ENCODE measurements around the gene SMURF1.

Gene SMURF1

DNA sequence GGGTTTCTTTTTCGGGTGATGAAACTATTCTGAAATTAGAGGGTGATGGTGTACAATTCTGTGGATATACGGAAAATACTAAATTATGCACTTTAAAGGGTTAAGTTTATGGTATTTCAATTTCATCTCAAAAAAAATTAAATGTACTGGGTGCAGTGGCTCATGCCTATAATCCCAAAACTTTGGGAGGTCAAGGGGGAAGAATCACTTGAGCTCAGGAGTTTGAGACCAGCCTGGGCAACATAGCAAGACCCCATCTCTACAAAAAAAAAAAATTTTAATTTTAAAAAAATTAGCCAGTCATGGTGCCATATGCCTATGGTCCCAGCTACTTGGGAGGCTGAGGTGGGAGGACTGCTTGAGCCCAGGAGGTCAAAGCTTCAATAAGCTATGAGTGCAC is 57.0 kb downstream of the SMURF1 start:
- TF ChIP-seq GATA3 (IDR thresholded peaks at IDR 0.05; ENCODE audit: low read depth, low read length) (no peak), GATA2 (IDR thresholded peaks at IDR 0.05; ENCODE audit: low read depth, low read length) (no peak)

DNA sequence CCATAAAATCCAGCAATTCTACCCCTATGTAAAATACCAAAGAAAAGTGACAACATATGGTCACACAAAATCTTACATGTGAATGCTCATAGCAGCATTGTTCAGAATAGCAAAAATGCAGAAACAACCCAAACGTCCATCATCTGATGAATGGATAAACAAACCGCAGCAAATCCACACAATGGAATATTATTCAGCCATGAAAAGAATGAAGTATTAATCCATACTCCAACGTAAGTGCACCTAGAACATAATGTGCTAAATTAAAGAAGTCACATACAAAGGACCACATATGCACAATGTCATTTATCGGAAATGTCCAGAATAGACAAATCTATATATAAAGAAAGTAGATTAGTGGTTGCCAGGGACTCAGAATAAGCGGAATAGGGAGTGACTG is 57.4 kb downstream of the SMURF1 start:
- TF ChIP-seq GATA2 (IDR thresholded peaks at IDR 0.05; ENCODE audit: low read depth, low read length) = no peak
- TF ChIP-seq GATA3 (IDR thresholded peaks at IDR 0.05; ENCODE audit: low read depth, low read length) = no peak

DNA sequence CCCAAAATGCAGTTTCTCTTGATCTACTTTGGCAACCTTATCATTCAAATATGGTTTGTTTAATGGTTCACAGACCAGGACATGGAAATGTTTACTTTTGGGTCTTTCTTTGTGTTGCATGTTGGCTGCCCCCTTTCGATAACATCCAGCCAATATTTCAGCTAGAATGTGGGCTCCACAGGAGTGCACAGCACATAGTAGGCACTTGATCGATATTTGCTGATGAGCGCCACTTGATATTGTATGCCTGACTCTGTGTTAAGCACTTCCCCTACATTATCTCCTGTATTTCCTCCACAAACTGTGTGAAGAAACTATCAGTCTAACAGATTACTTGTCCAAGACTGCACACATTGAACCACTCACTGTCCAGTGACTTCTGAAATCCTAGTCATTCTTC is 60.2 kb downstream of the SMURF1 start:
- TF ChIP-seq GATA3 (IDR thresholded peaks at IDR 0.05; ENCODE audit: low read depth, low read length) (no peak), GATA2 (IDR thresholded peaks at IDR 0.05; ENCODE audit: low read depth, low read length) (no peak)

DNA sequence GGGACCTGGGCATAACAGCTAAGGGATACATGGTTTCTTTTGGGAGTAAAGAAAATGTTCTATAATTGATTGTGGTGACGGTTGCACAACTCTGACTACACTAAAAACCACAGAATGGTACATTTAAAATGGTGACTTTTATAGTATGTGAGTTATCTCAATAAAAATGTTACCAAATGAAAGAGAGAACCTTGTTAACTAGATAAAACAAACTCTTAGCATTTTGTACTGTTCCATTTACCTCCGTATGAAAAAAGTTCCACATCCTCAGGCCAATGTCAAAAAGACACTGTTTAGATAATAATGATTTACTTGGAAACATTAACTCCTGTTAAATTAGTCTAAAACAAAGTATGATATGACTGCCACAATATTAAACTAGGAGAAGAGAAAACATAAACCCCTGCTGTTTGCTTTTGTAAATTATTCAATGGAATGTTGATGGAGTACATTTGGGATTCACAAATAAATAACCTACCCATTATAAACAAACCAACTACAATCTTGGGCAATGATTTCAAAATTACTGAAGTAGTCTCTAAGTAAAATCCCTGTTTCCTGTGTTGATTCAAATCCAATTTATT is 60.7 kb downstream of the SMURF1 start:
- no peak for TF ChIP-seq GATA3 (IDR thresholded peaks at IDR 0.05; ENCODE audit: low read depth, low read length)
- no peak for TF ChIP-seq GATA2 (IDR thresholded peaks at IDR 0.05; ENCODE audit: low read depth, low read length)

DNA sequence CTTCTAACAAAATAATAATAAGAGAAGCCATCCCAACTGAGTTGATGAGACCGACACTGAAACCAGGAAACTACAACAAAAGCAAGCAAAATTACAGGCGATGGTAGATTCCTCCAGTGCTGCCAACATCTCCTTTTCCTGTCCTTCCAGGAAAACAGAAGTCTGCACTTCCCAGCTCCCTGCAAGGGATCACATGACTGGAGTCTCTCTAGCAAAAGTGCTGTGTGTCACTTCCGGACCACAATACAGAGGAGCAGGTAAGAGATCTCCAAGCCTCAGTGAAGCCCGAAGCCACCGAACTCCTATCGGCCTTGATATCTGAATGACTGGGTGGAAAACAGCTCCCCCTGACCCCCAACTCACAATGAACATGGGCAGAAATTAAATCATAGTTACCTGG is 63.2 kb downstream of the SMURF1 start:
- TF ChIP-seq GATA3 (IDR thresholded peaks at IDR 0.05; ENCODE audit: low read depth, low read length) = no peak
- TF ChIP-seq GATA2 (IDR thresholded peaks at IDR 0.05; ENCODE audit: low read depth, low read length) = no peak

DNA sequence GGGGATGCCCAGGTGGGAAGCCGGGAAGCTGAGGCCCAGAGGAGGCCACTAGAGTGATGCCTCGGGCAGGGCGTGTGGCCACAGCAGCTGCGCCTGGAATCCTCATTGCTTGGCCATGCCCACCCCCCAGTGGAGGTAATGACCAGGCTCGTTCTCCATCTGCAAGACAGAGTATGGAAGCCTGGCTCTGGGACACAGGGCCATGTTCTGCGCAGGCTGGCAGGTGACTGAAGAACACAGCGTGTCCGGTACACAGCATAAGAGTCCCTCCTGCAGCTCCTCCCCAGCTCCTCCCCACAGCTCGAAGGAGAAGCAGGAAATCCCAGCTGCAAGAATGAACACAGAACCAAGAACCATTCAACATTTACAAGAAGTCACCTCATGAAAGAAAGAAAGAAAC is 64.8 kb downstream of the SMURF1 start:
- TF ChIP-seq GATA3 (IDR thresholded peaks at IDR 0.05; ENCODE audit: low read depth, low read length) = no peak
- TF ChIP-seq GATA2 (IDR thresholded peaks at IDR 0.05; ENCODE audit: low read depth, low read length) = no peak

DNA sequence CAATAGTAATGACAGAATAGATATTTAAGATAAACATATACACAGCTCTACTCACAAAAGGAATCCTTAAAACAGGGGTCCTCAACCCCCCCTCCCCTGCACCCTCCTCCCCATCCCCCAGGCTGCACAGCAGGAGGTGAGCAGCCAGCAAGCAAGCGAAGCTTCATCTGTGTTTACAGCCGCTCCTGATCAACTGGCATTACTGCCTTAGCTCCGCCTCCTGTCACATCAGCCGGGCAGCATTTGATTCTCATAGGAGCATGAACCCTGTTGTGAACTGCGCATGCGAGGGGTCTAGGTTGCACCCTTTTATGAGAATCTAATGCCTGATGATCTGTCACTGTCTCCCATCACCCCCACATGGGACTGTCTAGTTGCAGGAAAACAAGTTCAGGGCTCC is 65.5 kb downstream of the SMURF1 start:
- TF ChIP-seq GATA2 (IDR thresholded peaks at IDR 0.05; ENCODE audit: low read depth, low read length) (no peak), GATA3 (IDR thresholded peaks at IDR 0.05; ENCODE audit: low read depth, low read length) (no peak)

DNA sequence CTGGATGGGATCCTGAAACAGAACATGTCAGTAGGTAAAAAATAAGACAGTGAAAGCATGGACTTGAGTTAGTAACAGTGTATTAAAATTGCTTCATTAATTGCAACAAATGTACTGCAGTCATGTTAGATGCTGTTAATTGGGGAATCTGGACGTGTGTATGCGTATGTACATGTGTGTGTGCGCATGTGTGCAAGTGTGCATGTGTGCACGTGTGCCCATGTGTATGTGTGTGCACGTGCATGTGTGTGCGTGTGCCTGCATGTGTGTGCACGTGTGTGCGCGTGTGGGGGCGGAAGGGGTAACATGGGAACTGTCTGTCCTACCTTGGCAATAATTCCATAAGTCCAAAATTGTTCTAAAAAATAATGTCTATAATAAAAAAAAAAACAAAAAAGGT is 67.3 kb downstream of the SMURF1 start:
- TF ChIP-seq GATA2 (IDR thresholded peaks at IDR 0.05; ENCODE audit: low read depth, low read length) (no peak), GATA3 (IDR thresholded peaks at IDR 0.05; ENCODE audit: low read depth, low read length) (no peak)

DNA sequence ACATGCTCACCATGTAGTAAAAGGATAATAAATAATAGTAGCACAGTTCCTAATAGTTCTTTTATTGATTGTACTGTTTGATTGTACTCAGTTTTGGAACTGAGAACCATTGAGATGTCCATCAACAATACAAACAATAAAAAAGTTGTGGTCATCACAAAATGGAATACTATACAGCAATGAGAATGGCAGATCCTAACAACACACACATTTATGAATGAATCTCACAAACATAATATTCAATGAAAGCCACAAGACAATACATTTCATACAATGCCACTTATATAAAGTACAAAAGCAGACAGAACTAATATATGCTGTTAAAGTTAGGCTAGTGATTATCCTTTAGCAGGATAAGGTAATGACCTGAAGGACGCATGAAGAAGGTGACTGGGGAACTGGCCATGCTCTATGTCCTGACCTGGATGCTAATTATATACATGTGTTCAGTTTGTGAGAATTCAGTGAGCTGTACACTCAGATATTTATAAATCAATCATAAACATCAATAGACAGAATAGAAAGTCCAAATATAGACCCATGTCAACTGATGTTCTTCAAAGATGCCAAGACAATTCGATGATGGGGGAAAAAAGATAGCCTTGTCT is 70.0 kb downstream of the SMURF1 start:
- TF ChIP-seq GATA3 (IDR thresholded peaks at IDR 0.05; ENCODE audit: low read depth, low read length) (no peak), GATA2 (IDR thresholded peaks at IDR 0.05; ENCODE audit: low read depth, low read length) (no peak)

DNA sequence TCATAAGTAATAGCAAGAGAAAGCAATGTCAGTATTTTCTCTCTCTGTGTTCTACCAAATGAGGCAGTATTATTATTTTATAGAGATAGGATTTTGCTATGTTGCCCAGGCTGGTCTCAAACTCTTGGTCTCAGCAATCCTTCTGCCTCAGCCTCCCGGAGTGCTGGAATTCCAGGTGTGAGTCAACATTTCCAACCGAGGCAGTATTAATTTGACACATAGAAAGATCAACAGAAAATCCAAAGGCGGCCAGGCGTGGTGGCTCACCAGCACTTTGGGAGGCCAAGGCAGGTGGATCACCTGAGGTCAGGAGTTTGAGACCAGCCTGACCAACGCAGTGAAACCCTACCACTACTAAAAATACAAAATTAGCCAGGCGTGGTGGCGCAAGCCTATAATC is 71.8 kb downstream of the SMURF1 start:
- no peak for TF ChIP-seq GATA3 (IDR thresholded peaks at IDR 0.05; ENCODE audit: low read depth, low read length)
- TF ChIP-seq GATA2 (IDR thresholded peaks at IDR 0.05; ENCODE audit: low read depth, low read length) = no peak

DNA sequence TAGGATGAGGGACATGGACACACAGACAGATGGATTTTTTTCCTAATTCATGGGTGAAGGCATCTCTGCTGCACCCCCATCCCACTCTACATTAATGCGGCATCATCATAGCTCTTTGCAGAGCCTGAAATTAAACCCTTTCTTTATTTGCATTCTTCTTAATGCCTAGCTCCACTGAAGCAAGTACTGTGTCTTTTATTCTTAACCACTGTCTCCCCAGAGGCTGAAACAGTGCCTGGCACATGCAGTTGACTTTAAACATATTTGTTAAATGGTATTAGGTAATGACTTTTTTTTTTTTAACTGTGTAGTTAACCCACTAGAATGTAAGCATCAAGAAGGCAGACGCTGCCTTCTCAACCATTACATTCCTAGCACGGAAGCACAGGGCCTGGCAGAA is 73.5 kb downstream of the SMURF1 start:
- no peak for TF ChIP-seq GATA2 (IDR thresholded peaks at IDR 0.05; ENCODE audit: low read depth, low read length)
- TF ChIP-seq GATA3 (IDR thresholded peaks at IDR 0.05; ENCODE audit: low read depth, low read length) = no peak

DNA sequence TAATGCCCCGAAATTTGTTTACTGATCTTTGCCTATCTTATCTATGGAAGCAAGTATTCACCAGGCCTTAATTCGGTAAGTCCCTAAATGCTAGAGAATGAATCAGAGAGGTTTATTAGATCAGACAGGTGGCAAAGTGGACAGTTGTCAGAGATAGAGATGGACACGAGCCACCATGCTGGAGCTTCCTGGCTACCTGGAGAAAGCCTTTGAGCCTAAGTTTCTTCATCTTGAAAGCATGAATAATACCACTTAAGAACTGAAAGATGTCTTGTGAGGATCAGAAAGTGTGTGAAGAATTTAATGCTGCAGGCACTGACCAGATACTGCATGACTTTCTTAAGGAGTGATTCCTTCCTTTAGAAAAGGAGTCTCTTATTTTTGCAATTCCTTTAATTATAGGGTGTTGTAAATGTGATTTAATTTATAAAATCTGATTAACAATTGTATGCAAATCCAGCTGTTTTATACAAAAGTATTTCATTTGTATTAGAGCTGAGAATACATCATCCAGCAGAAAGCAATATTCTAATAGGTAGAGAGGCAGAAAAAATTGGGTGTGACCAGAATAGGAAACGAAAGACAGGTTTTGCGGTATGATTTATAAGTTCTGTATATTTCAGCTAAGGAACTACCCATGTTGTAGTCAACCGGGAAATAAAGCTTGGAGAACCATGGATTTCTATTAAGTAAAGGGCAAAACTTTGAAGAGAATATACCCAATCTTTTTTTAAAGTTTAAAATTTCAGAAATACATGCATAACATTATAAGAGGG is 82.7 kb downstream of the SMURF1 start:
- no peak for TF ChIP-seq GATA2 (IDR thresholded peaks at IDR 0.05; ENCODE audit: low read depth, low read length)
- no peak for TF ChIP-seq GATA3 (IDR thresholded peaks at IDR 0.05; ENCODE audit: low read depth, low read length)

DNA sequence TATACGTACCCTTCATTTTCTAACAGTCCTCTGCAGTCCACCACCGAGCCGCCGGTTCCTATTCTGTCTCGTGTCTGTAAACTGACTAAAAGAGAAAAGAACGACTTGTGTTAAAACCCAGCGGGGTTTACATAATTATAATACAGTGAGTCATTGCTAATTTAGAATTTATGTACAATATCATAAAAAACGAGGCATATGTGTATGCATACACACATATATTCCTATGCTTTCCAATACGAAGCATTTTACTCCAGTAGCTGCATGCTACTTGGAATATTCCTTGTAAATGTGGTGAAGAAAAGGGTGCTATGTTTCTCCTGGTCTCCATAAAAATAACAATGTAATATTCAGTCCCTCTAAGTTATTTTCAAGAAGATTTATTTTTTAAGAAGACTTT is 89.1 kb downstream of the SMURF1 start:
- TF ChIP-seq GATA3 (IDR thresholded peaks at IDR 0.05; ENCODE audit: low read depth, low read length) = no peak
- TF ChIP-seq GATA2 (IDR thresholded peaks at IDR 0.05; ENCODE audit: low read depth, low read length) = no peak

DNA sequence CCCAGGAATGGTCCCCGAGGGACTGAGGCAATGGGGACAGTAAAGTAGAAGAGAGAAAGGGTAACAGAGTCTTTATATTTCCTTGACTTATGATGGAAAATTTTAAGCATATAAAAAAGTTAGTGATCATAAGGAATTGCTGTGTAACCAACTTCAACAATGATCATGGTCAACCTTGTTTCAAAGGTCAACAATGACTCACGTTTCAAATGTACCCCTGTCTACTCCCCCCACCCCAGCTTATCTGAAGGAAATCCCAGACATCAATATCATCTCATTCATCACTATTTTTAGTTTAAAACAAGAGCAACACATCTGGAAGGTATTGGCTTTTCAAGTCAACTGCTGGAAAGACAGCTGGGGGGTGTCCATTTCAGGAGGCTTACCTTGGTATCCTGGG is 92.9 kb downstream of the SMURF1 start:
- TF ChIP-seq GATA3 (IDR thresholded peaks at IDR 0.05; ENCODE audit: low read depth, low read length) (no peak), GATA2 (IDR thresholded peaks at IDR 0.05; ENCODE audit: low read depth, low read length) (no peak)

DNA sequence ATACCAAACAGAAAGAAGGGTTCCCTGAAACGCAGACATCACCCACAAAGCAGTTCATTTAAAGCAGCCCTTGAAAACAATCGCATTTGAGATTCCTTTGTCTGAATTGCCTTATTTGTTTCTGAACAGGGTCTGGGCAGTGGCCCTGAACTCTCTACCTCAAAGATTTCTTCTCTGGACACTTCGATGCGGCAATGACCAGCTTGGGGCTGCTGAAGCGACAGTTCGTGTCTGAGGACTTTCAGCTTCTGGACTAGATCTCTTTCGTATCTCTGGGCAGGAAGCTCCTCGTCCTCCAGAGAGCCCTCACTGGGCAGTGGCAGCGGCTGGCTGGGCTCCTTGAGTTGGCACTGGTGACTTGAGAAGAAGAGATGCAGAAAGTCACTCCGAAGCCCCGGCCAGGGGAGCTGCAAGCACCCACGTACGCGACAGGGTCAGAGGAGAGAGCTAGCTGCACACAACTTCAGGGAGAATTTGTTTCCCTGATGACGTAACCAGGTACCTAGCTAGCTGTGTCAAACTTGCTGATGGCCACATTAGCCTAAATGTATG is 96.3 kb downstream of the SMURF1 start:
- TF ChIP-seq GATA2 (IDR thresholded peaks at IDR 0.05; ENCODE audit: low read depth, low read length) (no peak), GATA3 (IDR thresholded peaks at IDR 0.05; ENCODE audit: low read depth, low read length) (no peak)
